ENCODE results near the gene MPV17L2.

GRCh38 chr19:18205200-18205892 lies 12.3 kb downstream of the MPV17L2 start:
- no peak for TF ChIP-seq EZH2phosphoT487 (IDR thresholded peaks at IDR 0.05; ENCODE audit: borderline replicate concordance)
- no peak for TF ChIP-seq CTCF (conservative IDR thresholded peaks at IDR 0.05; ENCODE audit: low read length)

Measured in Loucy (cell line).